ENCODE measurements around the gene ZG16. TPM values are rescaled to one million over a fixed set of nuclear protein-coding genes. Genes with fewer than 3 reads are reported as not detected.

The ZG16 gene
- total and polyA plus RNA-seq, 11 donors: 0.04 to 0.08 TPM; not detected in 9

GRCh38 chr16:29802416-29802935 lies 24.4 kb downstream of the ZG16 start:
- no peaks in the 10 kb centered on the region for H3K9me3 ChIP-seq
- peaks cover 0 to 16% (median 12%) of the 10 kb centered on the region in 12 donors for H3K4me1 ChIP-seq
- no peak overlapping the region for H3K4me3 ChIP-seq
- ATAC-seq (no peak), DNase-seq (no peak)
- intact Hi-C loops (cut with DNase I): loop anchor here in 1 of 10 donors (10.0 kb wide), 1 partner anchor 192 kb away; the partner anchor contains the start of genes HIRIP3 and INO80E
- TF ChIP-seq POLR2A (IDR thresholded peaks at IDR 0.05) (no peak), CTCF (IDR thresholded peaks at IDR 0.05) (no peak)
- no peaks in the 10 kb centered on the region for H3K27me3 ChIP-seq
- WGBS, 4 donors: 92 to 98% (median 95%) methylated on average over 7 to 8 of the region's 8 CpGs
- H3K36me3 ChIP-seq: peaks cover 0 to 40% (median 26%) of the 10 kb centered on the region in 9 donors
- no peak overlapping the region for H3K27ac ChIP-seq

DNA sequence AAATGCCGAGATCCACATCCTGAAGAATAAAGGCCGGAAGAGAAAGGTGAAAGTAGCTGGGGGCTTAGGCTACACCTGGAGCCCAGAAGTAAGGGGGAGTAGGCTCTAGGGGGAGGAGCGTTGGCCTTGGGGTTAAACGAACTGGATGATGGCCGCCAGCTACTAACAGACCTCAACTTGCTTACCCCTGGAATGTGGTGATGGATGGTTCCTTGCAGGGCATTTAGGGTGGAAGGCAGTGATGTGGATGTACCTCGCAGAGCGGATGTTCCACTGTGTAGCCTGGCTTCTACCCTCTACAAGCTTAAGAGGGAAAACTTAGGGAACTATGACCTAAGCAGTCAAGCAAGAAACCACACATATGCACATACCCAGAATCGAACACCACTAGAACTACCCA lies 26.0 kb downstream of the ZG16 start:
- no peaks in the 10 kb centered on the region for H3K9me3 ChIP-seq
- peak overlapping the region in 4 of 12 donors; percentile 65 to 98 (median 84) for H3K4me3 ChIP-seq
- ATAC-seq (no peak), DNase-seq (no peak)
- H3K27me3 ChIP-seq: no peaks in the 10 kb centered on the region
- H3K4me1 ChIP-seq: peaks cover 0 to 32% (median 27%) of the 10 kb centered on the region in 12 donors
- no peak for TF ChIP-seq POLR2A (IDR thresholded peaks at IDR 0.05)
- TF ChIP-seq CTCF (IDR thresholded peaks at IDR 0.05): no peak
- intact Hi-C loops (cut with DNase I): loop anchor here in 4 of 10 donors (2.0 to 10.0 kb wide), 2 partner anchors 13 to 191 kb away; partner anchors contain the start of genes KIF22 (in 4 of the 4), HIRIP3 (in 1 of the 4) and INO80E (in 1 of the 4)
- H3K36me3 ChIP-seq: peaks cover 0 to 34% (median 18%) of the 10 kb centered on the region in 9 donors
- 77 to 82% (median 81%) methylated on average over 8 of the region's 8 CpGs for WGBS, 4 donors
- peak overlapping the region in 11 of 12 donors; percentile 95 to 100 (median 99) for H3K27ac ChIP-seq

DNA sequence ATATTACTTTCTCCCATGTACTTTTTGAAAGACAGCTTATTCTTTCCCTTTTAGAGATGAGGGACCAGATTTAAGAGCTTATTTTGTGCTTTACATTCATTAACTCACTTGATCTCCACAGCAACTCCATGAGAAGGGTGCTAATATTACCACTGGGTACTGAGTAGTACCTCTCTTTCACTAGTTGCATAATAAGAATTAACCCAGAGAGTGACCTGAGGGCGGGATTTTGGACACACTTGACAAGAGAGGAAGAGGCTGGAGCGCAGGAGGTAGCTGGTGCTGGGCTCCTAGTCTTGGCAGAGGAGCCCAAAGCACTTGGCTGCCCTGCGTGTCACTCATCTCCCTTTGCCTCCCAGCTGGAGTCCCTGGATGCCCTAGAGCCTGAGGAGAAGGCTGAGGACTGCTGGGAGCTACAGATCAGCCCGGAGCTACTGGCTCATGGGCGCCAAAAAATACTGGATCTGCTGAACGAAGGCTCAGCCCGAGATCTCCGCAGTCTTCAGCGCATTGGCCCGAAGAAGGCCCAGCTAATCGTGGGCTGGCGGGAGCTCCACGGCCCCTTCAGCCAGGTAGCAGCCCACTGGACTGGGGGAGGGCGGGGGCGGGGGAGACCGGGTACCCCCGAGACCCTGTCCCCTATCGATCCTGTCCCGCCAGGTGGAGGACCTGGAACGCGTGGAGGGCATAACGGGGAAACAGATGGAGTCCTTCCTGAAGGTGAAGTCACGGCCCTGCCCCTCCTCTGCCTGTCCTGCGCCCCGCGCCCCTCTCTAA lies 26.6 kb downstream of the ZG16 start:
- ATAC-seq (peak; percentile 20 to 56 (median 30)), DNase-seq (peak in 4 of 5 donors; percentile 60 to 87 (median 68))
- Histone ChIP-seq H3K27me3 (no peaks in the 10 kb centered on the region), H3K4me1 (peaks cover 0 to 38% (median 34%) of the 10 kb centered on the region in 12 donors), H3K9me3 (no peaks in the 10 kb centered on the region), H3K27ac (peak overlapping the region; percentile 95 to 100 (median 99)), H3K36me3 (peaks cover 0 to 34% (median 18%) of the 10 kb centered on the region in 9 donors), H3K4me3 (peak overlapping the region; percentile 65 to 98 (median 83))
- TF ChIP-seq POLR2A (IDR thresholded peaks at IDR 0.05) (no peak), CTCF (IDR thresholded peaks at IDR 0.05) (no peak)
- intact Hi-C loops (cut with DNase I): loop anchor here in 4 of 10 donors (2.0 to 10.0 kb wide), 5 partner anchors 14 to 263 kb away; partner anchors contain the start of genes KIF22 (in 4 of the 4), HIRIP3 (in 2 of the 4), INO80E (in 2 of the 4) and ALDOA (in 1 of the 4)
- WGBS, 4 donors: 1 to 6% (median 3%) methylated on average over 9 to 26 of the region's 26 CpGs
